Tibial nerve (tissue), 3 donors: ENCODE measurements around the gene SMYD1.

Experiments
- POLR2A ChIP-seq, 2 donors: fragments of 450-650 bp; IDR thresholded peaks; one replicate each; pipeline ENCODE4 v1.6.1; 2017; ENCODE audit warnings: antibody characterized with exemption in 2 of 2, mild to moderate bottlenecking in 2 of 2, moderate library complexity in 2 of 2
- TF ChIP-seq, protein P1 (sequence below), 5 experiments: fragments of 200-600 bp in 3 of 5; fragments of 450-650 bp in 2 of 5; sonication (generic) in 3 of 5; IDR thresholded peaks; one replicate each; pipeline ENCODE4 v1.5.1; 2016 to 2019; ENCODE audit warnings: antibody characterized with exemption in 5 of 5, mild to moderate bottlenecking in 3 of 5, moderate library complexity in 2 of 5

DNA sequence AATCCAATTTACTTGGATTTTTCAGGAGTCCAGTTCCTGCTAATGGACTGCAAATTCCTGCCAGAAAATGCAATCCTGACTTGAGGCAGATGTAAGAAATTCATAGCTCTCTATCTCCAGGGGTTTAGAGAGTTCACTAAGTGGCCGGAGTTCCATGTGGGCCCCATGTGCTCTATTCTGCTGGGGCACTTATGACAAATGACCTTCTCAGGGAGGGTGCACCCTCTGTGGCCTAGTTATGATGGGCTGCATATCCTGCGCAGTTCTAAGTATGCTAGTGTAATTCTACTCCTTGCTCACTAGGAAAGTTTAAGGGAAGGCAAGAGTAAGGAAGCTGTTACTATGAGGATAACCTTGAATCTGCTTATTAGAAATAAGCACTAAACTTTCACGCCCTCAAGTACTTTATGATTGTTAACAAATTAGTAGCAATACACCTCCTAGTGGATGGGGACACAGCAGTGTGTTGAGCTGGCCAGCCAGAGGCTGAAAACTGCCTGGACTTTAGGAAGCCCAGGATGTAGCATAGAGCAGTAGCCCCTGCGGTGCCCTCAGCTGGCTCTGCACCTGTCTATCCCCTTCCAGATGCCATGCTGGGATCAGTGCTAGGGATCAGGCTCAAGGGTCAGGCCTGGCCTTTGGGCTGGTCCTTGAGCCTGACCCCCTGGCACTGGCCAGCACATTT lies 14.4 kb downstream of the SMYD1 start:
- no peak for TF ChIP-seq POLR2A (IDR thresholded peaks at IDR 0.05)
- TF ChIP-seq, protein P1, sequence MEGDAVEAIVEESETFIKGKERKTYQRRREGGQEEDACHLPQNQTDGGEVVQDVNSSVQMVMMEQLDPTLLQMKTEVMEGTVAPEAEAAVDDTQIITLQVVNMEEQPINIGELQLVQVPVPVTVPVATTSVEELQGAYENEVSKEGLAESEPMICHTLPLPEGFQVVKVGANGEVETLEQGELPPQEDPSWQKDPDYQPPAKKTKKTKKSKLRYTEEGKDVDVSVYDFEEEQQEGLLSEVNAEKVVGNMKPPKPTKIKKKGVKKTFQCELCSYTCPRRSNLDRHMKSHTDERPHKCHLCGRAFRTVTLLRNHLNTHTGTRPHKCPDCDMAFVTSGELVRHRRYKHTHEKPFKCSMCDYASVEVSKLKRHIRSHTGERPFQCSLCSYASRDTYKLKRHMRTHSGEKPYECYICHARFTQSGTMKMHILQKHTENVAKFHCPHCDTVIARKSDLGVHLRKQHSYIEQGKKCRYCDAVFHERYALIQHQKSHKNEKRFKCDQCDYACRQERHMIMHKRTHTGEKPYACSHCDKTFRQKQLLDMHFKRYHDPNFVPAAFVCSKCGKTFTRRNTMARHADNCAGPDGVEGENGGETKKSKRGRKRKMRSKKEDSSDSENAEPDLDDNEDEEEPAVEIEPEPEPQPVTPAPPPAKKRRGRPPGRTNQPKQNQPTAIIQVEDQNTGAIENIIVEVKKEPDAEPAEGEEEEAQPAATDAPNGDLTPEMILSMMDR (IDR thresholded peaks at IDR 0.05) = no peak
